Stimulated activated naive CD8-positive, alpha-beta T cell treated with anti-CD3 and anti-CD28 coated beads, Interleukin-15, amount 100 ng/mL, for 72 hours (primary cell): ENCODE results near the gene FGF5.
A peak's percentile ranks its signal among the peaks of the same experiment; 100 is the strongest.

Experiments
- ATAC-seq: fragments of 150-1000 bp; cut with Tn5 transposase; 2 replicates; pipeline ENCODE4 v1.10.0; 2021; ENCODE audit warnings: mild to moderate bottlenecking, moderate library complexity
- DNase-seq, 2 donors: peaks; one replicate each; pipeline ENCODE4 v3.0.0; 2021 to 2022
- H3K27ac Mint-ChIP-seq, 2 donors: one replicate each; pipeline ENCODE4 v1.8.0; 2022; ENCODE audit warnings: mild to moderate bottlenecking in 2 of 2, mixed read lengths in 2 of 2, moderate library complexity in 2 of 2
- H3K27me3 Mint-ChIP-seq: one replicate; pipeline ENCODE4 v1.8.0; 2022; ENCODE audit warnings: mixed read lengths
- H3K4me1 Mint-ChIP-seq: one replicate; pipeline ENCODE4 v1.8.0; 2022; ENCODE audit warnings: mild to moderate bottlenecking, mixed read lengths
- H3K4me3 Mint-ChIP-seq, 2 donors: one replicate each; pipeline ENCODE4 v1.8.0; 2022; ENCODE audit warnings: mild to moderate bottlenecking in 2 of 2, mixed read lengths in 2 of 2, moderate library complexity in 1 of 2
- H3K9me3 Mint-ChIP-seq, 2 donors: one replicate each; pipeline ENCODE4 v1.8.0; 2022; ENCODE audit warnings: mixed read lengths in 2 of 2

Gene FGF5

GRCh38 chr4:80266253-80266901, at the start of gene FGF5:
TSS of gene FGF5 (plus strand) at chr4:80266664. CDS start at chr4:80266825, 161 bp downstream.
- H3K4me1 Mint-ChIP-seq: peaks cover 36% of the 10 kb centered on the region
- ATAC-seq (peak; percentile 59), DNase-seq (peak; percentile 35 to 41)
- H3K4me3 Mint-ChIP-seq: peak within 1 kb of the TSS; percentile 77 to 90
- no peaks in the 10 kb centered on the region for H3K9me3 Mint-ChIP-seq
- H3K27me3 Mint-ChIP-seq: peaks cover 86% of the 10 kb centered on the region
- peak within 1 kb of the TSS in 1 of 2 donors; percentile 36 for H3K27ac Mint-ChIP-seq

- no peak for DNase-seq
- no peaks in the 10 kb centered on the region for H3K9me3 Mint-ChIP-seq
- H3K27ac Mint-ChIP-seq: no peak overlapping the region
- no peak for ATAC-seq
- H3K27me3 Mint-ChIP-seq: peaks cover 14% of the 10 kb centered on the region
- H3K4me3 Mint-ChIP-seq: no peak overlapping the region
- no peaks in the 10 kb centered on the region for H3K4me1 Mint-ChIP-seq
Observed at GRCh38 chr4:80219301-80220025, 47.0 kb upstream of the FGF5 start.

GRCh38 chr4:80220711-80221110, 45.8 kb upstream of the FGF5 start:
- no peak overlapping the region for H3K4me3 Mint-ChIP-seq
- no peak for DNase-seq
- H3K27ac Mint-ChIP-seq: no peak overlapping the region
- no peaks in the 10 kb centered on the region for H3K4me1 Mint-ChIP-seq
- H3K27me3 Mint-ChIP-seq: peaks cover 14% of the 10 kb centered on the region
- no peak for ATAC-seq
- H3K9me3 Mint-ChIP-seq: no peaks in the 10 kb centered on the region

- Mint-ChIP-seq H3K27ac (no peak overlapping the region), H3K9me3 (no peaks in the 10 kb centered on the region), H3K27me3 (peaks cover 14% of the 10 kb centered on the region), H3K4me3 (no peak overlapping the region), H3K4me1 (no peaks in the 10 kb centered on the region)
- DNase-seq (no peak), ATAC-seq (no peak)
Observed at GRCh38 chr4:80221161-80221560, 45.3 kb upstream of the FGF5 start.

GRCh38 chr4:80225595-80225994, 40.9 kb upstream of the FGF5 start:
- H3K4me1 Mint-ChIP-seq: peaks cover 6% of the 10 kb centered on the region
- DNase-seq: no peak

GRCh38 chr4:80226094-80226493, 40.4 kb upstream of the FGF5 start:
- no peak overlapping the region for H3K4me3 Mint-ChIP-seq
- H3K27ac Mint-ChIP-seq: no peak overlapping the region
- H3K9me3 Mint-ChIP-seq: no peaks in the 10 kb centered on the region
- ATAC-seq (no peak), DNase-seq (no peak)
- peaks cover 6% of the 10 kb centered on the region for H3K4me1 Mint-ChIP-seq
- peaks cover 25% of the 10 kb centered on the region for H3K27me3 Mint-ChIP-seq

More at GRCh38 chr4:80225595-80225994, 40.9 kb upstream of the FGF5 start:
- ATAC-seq: no peak
- Mint-ChIP-seq H3K9me3 (no peaks in the 10 kb centered on the region), H3K27ac (no peak overlapping the region), H3K4me3 (no peak overlapping the region), H3K27me3 (peaks cover 23% of the 10 kb centered on the region)

GRCh38 chr4:80228460-80228859, 38.0 kb upstream of the FGF5 start:
- no peak overlapping the region for H3K27ac Mint-ChIP-seq
- no peak overlapping the region for H3K4me3 Mint-ChIP-seq
- no peaks in the 10 kb centered on the region for H3K9me3 Mint-ChIP-seq
- no peak for ATAC-seq
- DNase-seq: no peak
- peaks cover 6% of the 10 kb centered on the region for H3K4me1 Mint-ChIP-seq
- peaks cover 28% of the 10 kb centered on the region for H3K27me3 Mint-ChIP-seq

GRCh38 chr4:80229128-80229527, 37.3 kb upstream of the FGF5 start:
- ATAC-seq: no peak
- Mint-ChIP-seq H3K27me3 (peaks cover 35% of the 10 kb centered on the region), H3K4me1 (peaks cover 6% of the 10 kb centered on the region), H3K9me3 (no peaks in the 10 kb centered on the region), H3K27ac (no peak overlapping the region), H3K4me3 (no peak overlapping the region)
- no peak for DNase-seq

GRCh38 chr4:80229590-80229989, 36.9 kb upstream of the FGF5 start:
- ATAC-seq: no peak
- no peak overlapping the region for H3K27ac Mint-ChIP-seq
- peaks cover 36% of the 10 kb centered on the region for H3K27me3 Mint-ChIP-seq
- no peak overlapping the region for H3K4me3 Mint-ChIP-seq
- DNase-seq: no peak
- no peaks in the 10 kb centered on the region for H3K9me3 Mint-ChIP-seq
- H3K4me1 Mint-ChIP-seq: peaks cover 6% of the 10 kb centered on the region

GRCh38 chr4:80231180-80231579, 35.3 kb upstream of the FGF5 start:
- Mint-ChIP-seq H3K9me3 (no peaks in the 10 kb centered on the region), H3K27me3 (peaks cover 42% of the 10 kb centered on the region), H3K27ac (no peak overlapping the region), H3K4me3 (no peak overlapping the region), H3K4me1 (peaks cover 6% of the 10 kb centered on the region)
- DNase-seq: no peak
- no peak for ATAC-seq

GRCh38 chr4:80232707-80233370, 33.6 kb upstream of the FGF5 start:
- H3K4me3 Mint-ChIP-seq: no peak overlapping the region
- H3K27me3 Mint-ChIP-seq: peaks cover 45% of the 10 kb centered on the region
- H3K9me3 Mint-ChIP-seq: no peaks in the 10 kb centered on the region
- DNase-seq: no peak
- ATAC-seq: no peak
- peaks cover 6% of the 10 kb centered on the region for H3K4me1 Mint-ChIP-seq
- H3K27ac Mint-ChIP-seq: no peak overlapping the region

GRCh38 chr4:80233390-80233789, 33.1 kb upstream of the FGF5 start:
- no peaks in the 10 kb centered on the region for H3K9me3 Mint-ChIP-seq
- peaks cover 42% of the 10 kb centered on the region for H3K27me3 Mint-ChIP-seq
- ATAC-seq (no peak), DNase-seq (no peak)
- H3K4me3 Mint-ChIP-seq: no peak overlapping the region
- no peak overlapping the region for H3K27ac Mint-ChIP-seq
- peaks cover 6% of the 10 kb centered on the region for H3K4me1 Mint-ChIP-seq

- Mint-ChIP-seq H3K4me1 (no peaks in the 10 kb centered on the region), H3K4me3 (no peak overlapping the region), H3K27me3 (peaks cover 23% of the 10 kb centered on the region), H3K9me3 (no peaks in the 10 kb centered on the region), H3K27ac (no peak overlapping the region)
- DNase-seq: no peak
- ATAC-seq: no peak
Observed at GRCh38 chr4:80235451-80235850, 31.0 kb upstream of the FGF5 start.

GRCh38 chr4:80237992-80238391, 28.5 kb upstream of the FGF5 start:
- no peaks in the 10 kb centered on the region for H3K4me1 Mint-ChIP-seq
- no peak overlapping the region for H3K4me3 Mint-ChIP-seq
- peaks cover 20% of the 10 kb centered on the region for H3K27me3 Mint-ChIP-seq
- H3K27ac Mint-ChIP-seq: no peak overlapping the region
- ATAC-seq: no peak
- DNase-seq: no peak
- no peaks in the 10 kb centered on the region for H3K9me3 Mint-ChIP-seq

GRCh38 chr4:80239480-80240150, 26.8 kb upstream of the FGF5 start:
- H3K4me1 Mint-ChIP-seq: no peaks in the 10 kb centered on the region
- H3K27ac Mint-ChIP-seq: no peak overlapping the region
- H3K27me3 Mint-ChIP-seq: peaks cover 9% of the 10 kb centered on the region
- no peaks in the 10 kb centered on the region for H3K9me3 Mint-ChIP-seq
- no peak overlapping the region for H3K4me3 Mint-ChIP-seq
- ATAC-seq (no peak), DNase-seq (no peak)

- DNase-seq (no peak), ATAC-seq (no peak)
- peaks cover 5% of the 10 kb centered on the region for H3K27me3 Mint-ChIP-seq
- H3K27ac Mint-ChIP-seq: no peak overlapping the region
- H3K9me3 Mint-ChIP-seq: no peaks in the 10 kb centered on the region
- no peaks in the 10 kb centered on the region for H3K4me1 Mint-ChIP-seq
- H3K4me3 Mint-ChIP-seq: no peak overlapping the region
Observed at GRCh38 chr4:80240976-80241375, 25.5 kb upstream of the FGF5 start.
